Gastrocnemius medialis (tissue), 4 donors: ENCODE data around the gene ROR2.

Source experiments
- POLR2A ChIP-seq, 2 donors: fragments of 450-650 bp; IDR thresholded peaks; one replicate each; pipeline ENCODE4 v1.6.1; 2017; ENCODE audit warnings: antibody characterized with exemption in 2 of 2, mild to moderate bottlenecking in 2 of 2, moderate library complexity in 2 of 2
- TF ChIP-seq, protein P1 (sequence below), 5 experiments: fragments of 450-650 bp in 3 of 5; fragments of 200-600 bp in 2 of 5; sonication (generic) in 2 of 5; IDR thresholded peaks in 4 of 5; conservative IDR thresholded peaks in 1 of 5; 1 replicate in 4 of 5; 2 replicates in 1 of 5; pipeline ENCODE4 v1.5.1; 2016 to 2019; ENCODE audit warnings: antibody characterized with exemption in 5 of 5, mild to moderate bottlenecking in 3 of 5, moderate library complexity in 3 of 5

DNA sequence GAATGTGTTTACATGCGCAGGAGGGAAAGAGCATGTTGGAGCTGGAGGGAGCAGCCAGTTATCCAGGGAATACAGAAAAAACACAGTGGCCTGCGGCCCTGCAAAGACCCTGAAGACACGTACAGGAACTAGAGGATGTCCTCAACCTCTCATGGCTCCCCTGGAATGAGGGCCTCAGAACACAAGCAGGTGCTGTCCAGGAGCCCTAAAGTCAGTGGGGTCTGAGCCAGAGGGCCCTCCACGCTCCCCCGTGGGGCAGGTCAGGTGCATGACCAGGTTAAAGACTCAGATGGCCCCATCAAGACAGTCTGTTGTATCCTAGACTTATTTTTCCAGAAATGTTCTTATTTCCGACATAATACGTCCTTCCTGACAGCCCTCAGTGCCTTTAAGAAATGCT lies 106.9 kb downstream of the ROR2 start:
- TF ChIP-seq, protein P1, sequence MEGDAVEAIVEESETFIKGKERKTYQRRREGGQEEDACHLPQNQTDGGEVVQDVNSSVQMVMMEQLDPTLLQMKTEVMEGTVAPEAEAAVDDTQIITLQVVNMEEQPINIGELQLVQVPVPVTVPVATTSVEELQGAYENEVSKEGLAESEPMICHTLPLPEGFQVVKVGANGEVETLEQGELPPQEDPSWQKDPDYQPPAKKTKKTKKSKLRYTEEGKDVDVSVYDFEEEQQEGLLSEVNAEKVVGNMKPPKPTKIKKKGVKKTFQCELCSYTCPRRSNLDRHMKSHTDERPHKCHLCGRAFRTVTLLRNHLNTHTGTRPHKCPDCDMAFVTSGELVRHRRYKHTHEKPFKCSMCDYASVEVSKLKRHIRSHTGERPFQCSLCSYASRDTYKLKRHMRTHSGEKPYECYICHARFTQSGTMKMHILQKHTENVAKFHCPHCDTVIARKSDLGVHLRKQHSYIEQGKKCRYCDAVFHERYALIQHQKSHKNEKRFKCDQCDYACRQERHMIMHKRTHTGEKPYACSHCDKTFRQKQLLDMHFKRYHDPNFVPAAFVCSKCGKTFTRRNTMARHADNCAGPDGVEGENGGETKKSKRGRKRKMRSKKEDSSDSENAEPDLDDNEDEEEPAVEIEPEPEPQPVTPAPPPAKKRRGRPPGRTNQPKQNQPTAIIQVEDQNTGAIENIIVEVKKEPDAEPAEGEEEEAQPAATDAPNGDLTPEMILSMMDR (IDR thresholded peaks at IDR 0.05 in 4 of 5, conservative IDR thresholded peaks at IDR 0.05 in 1 of 5) = no peak
- TF ChIP-seq POLR2A (IDR thresholded peaks at IDR 0.05) = no peak
